ENCODE data around the gene COMT. TPM values are rescaled to one million over a fixed set of nuclear protein-coding genes. Genes with fewer than 3 reads are reported as not detected.
A peak's percentile ranks its signal among the peaks of the same experiment; 100 is the strongest.

The COMT gene
- total RNA-seq, 1 donor, result 288 TPM

DNA sequence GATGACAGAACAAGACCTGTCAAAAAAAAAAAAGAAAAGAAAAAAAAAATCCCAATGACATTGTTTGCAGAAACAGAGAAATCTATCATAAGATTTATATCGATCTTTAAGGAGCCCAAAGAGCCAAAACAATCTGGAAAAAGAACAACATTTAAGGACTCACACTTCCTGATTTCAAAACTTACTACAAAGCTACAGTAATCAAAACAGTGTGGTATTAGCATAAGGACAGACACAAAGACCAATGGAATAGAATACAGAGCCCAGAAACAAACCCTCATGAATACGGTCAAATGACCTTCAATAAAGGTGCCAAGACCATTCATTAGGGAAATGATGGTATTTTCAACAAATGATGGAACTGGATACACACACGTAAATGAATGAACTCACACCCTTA lies 62.9 kb downstream of the COMT start:
- DNase-seq (ENCODE audit: insufficient read length, low spot score, missing footprints), result no peak
- Histone ChIP-seq H3K4me2 (ENCODE audit: insufficient read depth, low read length) (no peak overlapping the region), H3K79me2 (ENCODE audit: insufficient read depth, low read length) (no peaks in the 10 kb centered on the region), H3K36me3 (ENCODE audit: insufficient read depth, low read length) (no peaks in the 10 kb centered on the region), H3K27me3 (ENCODE audit: insufficient read depth, low read length) (no peaks in the 10 kb centered on the region), H3K4me1 (ENCODE audit: insufficient read depth, low read length) (peaks cover 3% of the 10 kb centered on the region), H3K9me3 (ENCODE audit: low read depth, low read length) (no peaks in the 10 kb centered on the region), H3K4me3 (ENCODE audit: insufficient read depth, low read length) (no peak overlapping the region), H2AFZ (ENCODE audit: low read length) (no peak overlapping the region), H4K20me1 (ENCODE audit: insufficient read depth, low read length) (no peaks in the 10 kb centered on the region), H3K27ac (ENCODE audit: low read depth, low read length) (no peak overlapping the region)
- TF ChIP-seq, protein P1, sequence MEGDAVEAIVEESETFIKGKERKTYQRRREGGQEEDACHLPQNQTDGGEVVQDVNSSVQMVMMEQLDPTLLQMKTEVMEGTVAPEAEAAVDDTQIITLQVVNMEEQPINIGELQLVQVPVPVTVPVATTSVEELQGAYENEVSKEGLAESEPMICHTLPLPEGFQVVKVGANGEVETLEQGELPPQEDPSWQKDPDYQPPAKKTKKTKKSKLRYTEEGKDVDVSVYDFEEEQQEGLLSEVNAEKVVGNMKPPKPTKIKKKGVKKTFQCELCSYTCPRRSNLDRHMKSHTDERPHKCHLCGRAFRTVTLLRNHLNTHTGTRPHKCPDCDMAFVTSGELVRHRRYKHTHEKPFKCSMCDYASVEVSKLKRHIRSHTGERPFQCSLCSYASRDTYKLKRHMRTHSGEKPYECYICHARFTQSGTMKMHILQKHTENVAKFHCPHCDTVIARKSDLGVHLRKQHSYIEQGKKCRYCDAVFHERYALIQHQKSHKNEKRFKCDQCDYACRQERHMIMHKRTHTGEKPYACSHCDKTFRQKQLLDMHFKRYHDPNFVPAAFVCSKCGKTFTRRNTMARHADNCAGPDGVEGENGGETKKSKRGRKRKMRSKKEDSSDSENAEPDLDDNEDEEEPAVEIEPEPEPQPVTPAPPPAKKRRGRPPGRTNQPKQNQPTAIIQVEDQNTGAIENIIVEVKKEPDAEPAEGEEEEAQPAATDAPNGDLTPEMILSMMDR (IDR thresholded peaks at IDR 0.05; ENCODE audit: extremely low read depth, low read depth, low read length), result no peak

DNA sequence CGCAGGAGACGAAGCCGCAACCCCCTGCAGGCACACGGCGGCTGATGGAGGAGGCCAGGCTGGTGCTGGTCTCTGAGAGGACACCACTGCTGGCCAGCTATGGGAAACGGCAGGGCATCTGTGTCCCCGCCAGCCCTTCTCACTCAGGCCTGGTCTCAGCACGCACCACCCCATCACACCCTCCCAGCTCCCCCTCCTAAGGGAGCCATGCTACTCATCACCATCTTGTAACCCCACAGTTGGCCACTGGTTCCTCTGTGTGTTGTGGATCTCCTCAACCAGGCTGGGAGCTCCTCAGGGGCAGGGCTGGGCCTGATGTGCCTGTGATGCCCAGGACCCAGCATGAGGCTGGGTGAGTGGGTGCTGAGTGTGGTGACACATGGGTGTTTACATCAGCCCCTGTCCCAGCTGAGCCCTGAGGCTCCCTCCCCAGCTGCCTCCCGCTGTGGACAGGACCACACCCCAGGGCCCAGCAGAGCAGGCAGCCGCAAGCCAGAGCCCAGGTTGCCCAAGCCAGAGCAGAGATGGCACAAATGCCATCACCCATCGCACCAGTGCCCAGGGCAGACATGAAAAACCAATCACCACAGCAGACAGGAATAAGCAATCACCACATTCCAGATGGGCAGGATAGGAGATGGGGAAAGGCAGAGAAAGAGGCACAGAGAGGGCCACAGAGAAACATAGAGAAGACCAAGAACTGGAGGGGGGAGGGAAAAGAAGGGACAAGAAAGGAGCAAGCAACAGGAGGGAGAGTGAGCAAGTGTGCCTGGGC lies 66.8 kb downstream of the COMT start:
- DNase-seq (ENCODE audit: insufficient read length, low spot score, missing footprints), result peak; percentile 81
- no peaks in the 10 kb centered on the region for H3K27me3 ChIP-seq (ENCODE audit: insufficient read depth, low read length)
- no peaks in the 10 kb centered on the region for H3K79me2 ChIP-seq (ENCODE audit: insufficient read depth, low read length)
- H4K20me1 ChIP-seq (ENCODE audit: insufficient read depth, low read length), result no peaks in the 10 kb centered on the region
- no peak overlapping the region for H2AFZ ChIP-seq (ENCODE audit: low read length)
- H3K9me3 ChIP-seq (ENCODE audit: low read depth, low read length), result no peaks in the 10 kb centered on the region
- TF ChIP-seq, protein P1 (IDR thresholded peaks at IDR 0.05; ENCODE audit: extremely low read depth, low read depth, low read length), result no peak
- no peak overlapping the region for H3K4me3 ChIP-seq (ENCODE audit: insufficient read depth, low read length)
- no peaks in the 10 kb centered on the region for H3K4me1 ChIP-seq (ENCODE audit: insufficient read depth, low read length)
- no peak overlapping the region for H3K27ac ChIP-seq (ENCODE audit: low read depth, low read length)
- no peaks in the 10 kb centered on the region for H3K36me3 ChIP-seq (ENCODE audit: insufficient read depth, low read length)
- H3K4me2 ChIP-seq (ENCODE audit: insufficient read depth, low read length), result no peak overlapping the region

DNA sequence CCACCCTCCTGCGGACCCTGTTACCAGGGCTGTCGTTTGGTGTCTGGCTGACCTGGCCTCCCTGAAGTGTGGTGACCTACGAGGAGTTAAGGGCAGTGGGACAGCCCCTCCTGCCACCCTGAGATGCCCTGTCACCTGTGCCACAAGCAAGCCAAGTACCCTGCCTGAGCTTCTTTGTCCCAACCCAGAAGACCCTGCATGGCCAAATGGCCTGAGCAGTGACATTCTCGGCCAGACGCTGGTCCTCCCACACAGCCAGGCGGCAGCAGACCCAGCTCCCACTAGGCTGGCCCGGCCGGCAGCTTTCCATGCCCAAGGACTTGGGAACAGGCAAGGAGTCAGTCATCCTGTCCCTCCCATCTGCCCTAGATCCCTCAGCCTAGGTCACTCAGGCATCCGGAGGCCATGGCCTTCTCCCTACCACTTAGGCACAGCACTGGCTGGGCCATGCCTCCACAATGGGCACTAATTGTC lies 67.5 kb downstream of the COMT start:
- peak; percentile 61 for DNase-seq (ENCODE audit: insufficient read length, low spot score, missing footprints)
- Histone ChIP-seq H3K27ac (ENCODE audit: low read depth, low read length) (no peak overlapping the region), H3K27me3 (ENCODE audit: insufficient read depth, low read length) (no peaks in the 10 kb centered on the region), H4K20me1 (ENCODE audit: insufficient read depth, low read length) (no peaks in the 10 kb centered on the region), H3K4me3 (ENCODE audit: insufficient read depth, low read length) (no peak overlapping the region), H3K4me1 (ENCODE audit: insufficient read depth, low read length) (no peaks in the 10 kb centered on the region), H3K36me3 (ENCODE audit: insufficient read depth, low read length) (no peaks in the 10 kb centered on the region), H3K9me3 (ENCODE audit: low read depth, low read length) (no peaks in the 10 kb centered on the region), H2AFZ (ENCODE audit: low read length) (no peak overlapping the region), H3K4me2 (ENCODE audit: insufficient read depth, low read length) (no peak overlapping the region), H3K79me2 (ENCODE audit: insufficient read depth, low read length) (no peaks in the 10 kb centered on the region)
- TF ChIP-seq, protein P1 (IDR thresholded peaks at IDR 0.05; ENCODE audit: extremely low read depth, low read depth, low read length), result no peak

DNA sequence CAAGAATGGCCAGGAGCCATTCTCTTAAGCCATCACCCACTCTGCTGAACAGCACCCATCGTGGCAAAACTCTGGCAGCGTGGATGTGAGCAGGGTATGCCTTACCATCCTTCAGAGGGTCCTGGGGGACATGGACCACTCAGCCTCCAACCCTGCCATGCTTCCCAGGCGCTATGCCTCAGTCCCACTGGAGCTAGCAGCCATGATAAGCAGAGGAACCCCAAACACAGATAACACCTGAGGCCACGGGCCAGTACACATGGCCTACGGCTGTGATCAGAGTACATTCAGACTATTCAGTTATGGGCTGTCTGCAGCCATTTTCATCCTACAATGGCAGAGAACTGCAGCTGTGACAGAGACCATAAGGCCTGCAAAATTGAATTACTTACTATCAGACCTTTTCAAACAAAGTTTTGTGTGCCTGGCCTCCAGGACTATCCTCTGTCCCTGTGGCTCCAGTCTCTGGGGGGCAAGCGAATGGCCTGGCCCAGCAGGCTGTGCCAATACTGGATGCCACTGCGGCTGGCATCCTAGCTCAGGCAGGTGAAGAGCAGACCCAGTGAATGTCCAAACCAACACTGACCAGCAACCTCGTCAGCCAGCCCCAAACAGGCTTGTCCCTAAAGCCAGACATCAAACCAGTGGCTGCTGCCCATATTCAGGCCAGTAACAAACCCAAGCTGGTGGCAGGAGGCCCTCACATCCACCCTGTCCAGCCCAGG lies 68.2 kb downstream of the COMT start:
- Histone ChIP-seq H3K4me2 (ENCODE audit: insufficient read depth, low read length) (no peak overlapping the region), H3K27ac (ENCODE audit: low read depth, low read length) (no peak overlapping the region), H3K36me3 (ENCODE audit: insufficient read depth, low read length) (no peaks in the 10 kb centered on the region), H3K4me1 (ENCODE audit: insufficient read depth, low read length) (no peaks in the 10 kb centered on the region), H3K79me2 (ENCODE audit: insufficient read depth, low read length) (no peaks in the 10 kb centered on the region), H2AFZ (ENCODE audit: low read length) (no peak overlapping the region), H3K4me3 (ENCODE audit: insufficient read depth, low read length) (no peak overlapping the region), H4K20me1 (ENCODE audit: insufficient read depth, low read length) (no peaks in the 10 kb centered on the region), H3K9me3 (ENCODE audit: low read depth, low read length) (no peaks in the 10 kb centered on the region), H3K27me3 (ENCODE audit: insufficient read depth, low read length) (no peaks in the 10 kb centered on the region)
- peak; percentile 70 for DNase-seq (ENCODE audit: insufficient read length, low spot score, missing footprints)
- TF ChIP-seq, protein P1 (IDR thresholded peaks at IDR 0.05; ENCODE audit: extremely low read depth, low read depth, low read length), result no peak

Measured in osteoblast (primary cell).